CD14-positive monocyte (primary cell): ENCODE data around the gene SPINK14. TPM values are rescaled to one million over a fixed set of nuclear protein-coding genes. Genes with fewer than 3 reads are reported as not detected.

ENCODE experiments used
- DNase-seq, 3 donors: peaks; one replicate each; pipeline ENCODE4 v3.0.0-alpha.2; 2011 to 2022
- H2AFZ ChIP-seq: 2 replicates; pipeline ENCODE4 v1.6.0; 2012; ENCODE audit warnings: mild to moderate bottlenecking, low read depth, low read length, inconsistent platforms; ENCODE audit not compliant: insufficient read depth, poor library complexity, severe bottlenecking
- H3K27ac ChIP-seq, 2 donors: 1 replicate in 1 of 2; 2 replicates in 1 of 2; pipeline ENCODE4 v1.5.1; 2012 to 2013; ENCODE audit warnings: low read length in 2 of 2, control low read depth in 1 of 2, inconsistent platforms in 1 of 2, low read depth in 1 of 2, mild to moderate bottlenecking in 1 of 2
- H3K27me3 ChIP-seq, 2 donors: one replicate each; pipeline versions ENCODE4 v1.6.0 to v1.6.1; 2011 to 2013; ENCODE audit warnings: low read length in 2 of 2; ENCODE audit not compliant: control insufficient read depth in 2 of 2, insufficient read depth in 2 of 2
- H3K36me3 ChIP-seq, 2 donors: replicated peaks in 1 of 2; 1 replicate in 1 of 2; 2 replicates in 1 of 2; pipeline versions ENCODE4 v1.5.1 to v1.6.1; 2012 to 2013; ENCODE audit warnings: low read length in 2 of 2, control low read depth in 1 of 2, inconsistent platforms in 1 of 2, mild to moderate bottlenecking in 1 of 2; ENCODE audit not compliant: insufficient read depth in 2 of 2, control insufficient read depth in 1 of 2
- H3K4me1 ChIP-seq, 2 donors: 1 replicate in 1 of 2; 2 replicates in 1 of 2; pipeline versions ENCODE4 v1.5.1 to v1.6.1; 2012 to 2013; ENCODE audit warnings: low read length in 2 of 2, control low read depth in 1 of 2, inconsistent platforms in 1 of 2, mild to moderate bottlenecking in 1 of 2, moderate library complexity in 1 of 2; ENCODE audit not compliant: insufficient read depth in 2 of 2, control insufficient read depth in 1 of 2
- H3K4me2 ChIP-seq: replicated peaks from 2 replicates; pipeline ENCODE3; 2012; ENCODE audit warnings: low read length, moderate library complexity, mild to moderate bottlenecking; ENCODE audit not compliant: poor library complexity, severe bottlenecking; ENCODE audit errors: extremely low read depth
- H3K4me3 ChIP-seq, 3 experiments: fragments of 200-600 bp in 1 of 3; sonication (generic) in 1 of 3; replicated peaks in 1 of 3; 1 replicate in 2 of 3; 2 replicates in 1 of 3; pipeline ENCODE4 v1.5.1; 2011 to 2013; ENCODE audit warnings: low read length in 3 of 3, mild to moderate bottlenecking in 3 of 3, control low read depth in 2 of 3, low read depth in 2 of 3, inconsistent platforms in 1 of 3, moderate library complexity in 1 of 3
- H3K79me2 ChIP-seq: 2 replicates; pipeline ENCODE4 v1.6.0; 2012; ENCODE audit warnings: mild to moderate bottlenecking, control low read depth, inconsistent platforms, low read length, moderate library complexity; ENCODE audit not compliant: insufficient read depth
- H3K9ac ChIP-seq: 2 replicates; pipeline ENCODE4 v1.6.0; 2017; ENCODE audit warnings: low read length, mild to moderate bottlenecking; ENCODE audit not compliant: insufficient read depth, poor library complexity, severe bottlenecking
- H3K9me3 ChIP-seq, 2 donors: replicated peaks in 1 of 2; 1 replicate in 1 of 2; 2 replicates in 1 of 2; pipeline versions ENCODE4 v1.5.1 to v1.6.1; 2012 to 2013; ENCODE audit warnings: low read length in 2 of 2, control low read depth in 1 of 2; ENCODE audit not compliant: control insufficient read depth in 1 of 2, insufficient read depth in 1 of 2
- H4K20me1 ChIP-seq: 2 replicates; pipeline ENCODE4 v1.6.0; 2012; ENCODE audit warnings: mild to moderate bottlenecking, low read length, control low read depth, moderate library complexity; ENCODE audit not compliant: insufficient read depth
- H3K27ac Mint-ChIP-seq, 7 donors: one replicate each; pipeline ENCODE4 v1.8.0; 2020; ENCODE audit warnings: mild to moderate bottlenecking in 7 of 7, mixed read lengths in 7 of 7, moderate library complexity in 6 of 7, inconsistent platforms in 2 of 7
- H3K27me3 Mint-ChIP-seq, 3 donors: one replicate each; pipeline ENCODE4 v1.8.0; 2021 to 2022; ENCODE audit warnings: low read depth in 3 of 3, mild to moderate bottlenecking in 3 of 3, mixed read lengths in 3 of 3, moderate library complexity in 3 of 3, inconsistent platforms in 1 of 3
- H3K36me3 Mint-ChIP-seq, 2 donors: one replicate each; pipeline ENCODE4 v1.8.0; 2020; ENCODE audit warnings: mixed read lengths in 2 of 2, inconsistent platforms in 1 of 2, mild to moderate bottlenecking in 1 of 2
- H3K4me1 Mint-ChIP-seq: one replicate; pipeline ENCODE4 v1.8.0; 2020; ENCODE audit warnings: mild to moderate bottlenecking, mixed read lengths
- H3K4me3 Mint-ChIP-seq, 2 donors: one replicate each; pipeline ENCODE4 v1.8.0; 2020; ENCODE audit warnings: mild to moderate bottlenecking in 2 of 2, mixed read lengths in 2 of 2, moderate library complexity in 1 of 2
- H3K9me3 Mint-ChIP-seq, 7 donors: one replicate each; pipeline ENCODE4 v1.8.0; 2020 to 2022; ENCODE audit warnings: mixed read lengths in 7 of 7, mild to moderate bottlenecking in 6 of 7, moderate library complexity in 6 of 7, inconsistent platforms in 2 of 7
- CTCF ChIP-seq: fragments of 200-600 bp; IDR thresholded peaks from one replicate; pipeline ENCODE4 v1.8.0; 2022; ENCODE audit warnings: antibody characterized with exemption, mild to moderate bottlenecking
- WGBS: methylation state at CpG from one replicate; pipeline ENCODE4 v1.1.5; 2013; ENCODE audit warnings: missing lambda C conversion rate; ENCODE audit not compliant: insufficient coverage; 5-methylcytosine and 5-hydroxymethylcytosine counted together
- intact Hi-C, 2 donors: fragments of 100-400 bp; cut with micrococcal nuclease; formaldehyde crosslinking; loops; one replicate each; pipeline versions ENCODE4 v1.15.0 to v1.15.1; 2023
- polyA plus RNA-seq, 3 donors: library from polyadenylated mRNA; depleted of rRNA in 1 of 3; unstranded in 2 of 3; stranded (reverse) in 1 of 3; fragments of 300-500 nt in 2 of 3; fragments of >200 nt in 1 of 3; fragmentation: Illumina TruSeq in 2 of 3; gene quantifications; 1 replicate in 2 of 3; 2 replicates in 1 of 3; pipeline ENCODE4 v1.2.3, GENCODE V29; 2012 to 2021

The SPINK14 gene
- polyA plus RNA-seq, 3 donors: not detected

GRCh38 chr5:148191010-148191409 lies 22.7 kb downstream of the SPINK14 start:
- no CpG with 5 or more reads among the region's 1 CpG for whole genome bisulfite sequencing
- DNase-seq: no peak
- no peak overlapping the region for H3K27ac Mint-ChIP-seq
- no peaks in the 10 kb centered on the region for H3K27me3 Mint-ChIP-seq
- peaks cover 31% of the 10 kb centered on the region for H3K4me1 Mint-ChIP-seq
- no peaks in the 10 kb centered on the region for H3K9me3 Mint-ChIP-seq
- intact Hi-C loops: no loop called here
- Histone ChIP-seq H3K4me1 (peaks cover 22 to 25% of the 10 kb centered on the region in 2 donors), H3K79me2 (no peaks in the 10 kb centered on the region), H3K4me3 (no peak overlapping the region), H3K36me3 (no peaks in the 10 kb centered on the region), H3K9me3 (no peaks in the 10 kb centered on the region), H4K20me1 (no peaks in the 10 kb centered on the region), H3K4me2 (no peak overlapping the region), H3K27me3 (no peaks in the 10 kb centered on the region), H3K27ac (no peak overlapping the region), H2AFZ (no peak overlapping the region), H3K9ac (no peak overlapping the region)
- TF ChIP-seq CTCF: no peak
- H3K36me3 Mint-ChIP-seq: no peaks in the 10 kb centered on the region
- H3K4me3 Mint-ChIP-seq: no peak overlapping the region

GRCh38 chr5:148193202-148193601 lies 24.9 kb downstream of the SPINK14 start:
- no peak overlapping the region for H3K4me3 Mint-ChIP-seq
- no peaks in the 10 kb centered on the region for H3K36me3 Mint-ChIP-seq
- Histone ChIP-seq H3K27me3 (no peaks in the 10 kb centered on the region), H3K9me3 (no peaks in the 10 kb centered on the region), H3K9ac (no peak overlapping the region), H2AFZ (no peak overlapping the region), H3K4me1 (peaks cover 10% of the 10 kb centered on the region in 2 donors), H3K27ac (no peak overlapping the region), H3K36me3 (no peaks in the 10 kb centered on the region), H3K4me3 (no peak overlapping the region), H4K20me1 (no peaks in the 10 kb centered on the region), H3K79me2 (no peaks in the 10 kb centered on the region), H3K4me2 (no peak overlapping the region)
- DNase-seq: no peak
- intact Hi-C loops: no loop called here
- H3K9me3 Mint-ChIP-seq: no peaks in the 10 kb centered on the region
- H3K27me3 Mint-ChIP-seq: no peaks in the 10 kb centered on the region
- H3K27ac Mint-ChIP-seq: no peak overlapping the region
- H3K4me1 Mint-ChIP-seq: peaks cover 20% of the 10 kb centered on the region
- TF ChIP-seq CTCF: no peak
- WGBS: no CpG with 5 or more reads among the region's 1 CpG
